Stimulated activated naive B cell treated with anti-CD40 and anti-IgM and Interleukin-4, amounts not matched to agents 10 μg/mL and 1 μg/mL and 100 μg/mL, for 72 hours (primary cell): ENCODE measurements around the gene ARHGAP25.

Source experiments
- ATAC-seq, 2 donors: fragments of 150-1000 bp; cut with Tn5 transposase; replicated peaks; 2 replicates each; pipeline ENCODE4 v1.10.0; 2021; ENCODE audit warnings: moderate library complexity in 1 of 2
- DNase-seq: peaks from one replicate; pipeline ENCODE4 v3.0.0; 2021
- H3K27ac Mint-ChIP-seq: one replicate; pipeline ENCODE4 v1.8.0; 2022; ENCODE audit warnings: mild to moderate bottlenecking, mixed read lengths
- H3K27me3 Mint-ChIP-seq, 2 donors: one replicate each; pipeline ENCODE4 v1.8.0; 2022; ENCODE audit warnings: mixed read lengths in 2 of 2
- H3K36me3 Mint-ChIP-seq, 2 donors: one replicate each; pipeline ENCODE4 v1.8.0; 2022; ENCODE audit warnings: mixed read lengths in 2 of 2, mild to moderate bottlenecking in 1 of 2
- H3K4me1 Mint-ChIP-seq, 2 donors: one replicate each; pipeline ENCODE4 v1.8.0; 2022; ENCODE audit warnings: mixed read lengths in 2 of 2, mild to moderate bottlenecking in 1 of 2
- H3K4me3 Mint-ChIP-seq, 2 donors: one replicate each; pipeline ENCODE4 v1.8.0; 2022; ENCODE audit warnings: mild to moderate bottlenecking in 2 of 2, mixed read lengths in 2 of 2, moderate library complexity in 1 of 2
- H3K9me3 Mint-ChIP-seq, 2 donors: one replicate each; pipeline ENCODE4 v1.8.0; 2022; ENCODE audit warnings: mixed read lengths in 2 of 2, mild to moderate bottlenecking in 1 of 2

ARHGAP25 gene

GRCh38 chr2:68708629-68709028 is 26.0 kb upstream of the ARHGAP25 start:
- Mint-ChIP-seq H3K9me3 (peaks cover 0 to 10% of the 10 kb centered on the region in 2 donors), H3K27ac (no peak overlapping the region), H3K4me3 (no peak overlapping the region), H3K36me3 (peaks cover 0 to 5% of the 10 kb centered on the region in 2 donors), H3K4me1 (peaks cover 22 to 44% of the 10 kb centered on the region in 2 donors), H3K27me3 (no peaks in the 10 kb centered on the region)
- no peak for DNase-seq
- ATAC-seq = no peak

GRCh38 chr2:68709421-68709911 is 25.1 kb upstream of the ARHGAP25 start:
- Mint-ChIP-seq H3K27ac (peak overlapping the region; percentile 87), H3K27me3 (no peaks in the 10 kb centered on the region), H3K4me1 (peaks cover 29 to 52% of the 10 kb centered on the region in 2 donors), H3K4me3 (peak overlapping the region in 1 of 2 donors; percentile 34), H3K9me3 (peaks cover 0 to 10% of the 10 kb centered on the region in 2 donors), H3K36me3 (peaks cover 0 to 5% of the 10 kb centered on the region in 2 donors)
- ATAC-seq = peak; percentile 54 to 70
- no peak for DNase-seq

- Mint-ChIP-seq H3K27me3 (no peaks in the 10 kb centered on the region), H3K4me3 (peak overlapping the region; percentile 7 to 46), H3K9me3 (peaks cover 0 to 11% of the 10 kb centered on the region in 2 donors), H3K4me1 (peaks cover 36 to 61% of the 10 kb centered on the region in 2 donors), H3K27ac (peak overlapping the region; percentile 52), H3K36me3 (peaks cover 0 to 5% of the 10 kb centered on the region in 2 donors)
- ATAC-seq (no peak), DNase-seq (no peak)
Observed at GRCh38 chr2:68710336-68710735, 24.3 kb upstream of the ARHGAP25 start.

- ATAC-seq (peak; percentile 72 to 77), DNase-seq (peak; percentile 17)
- Mint-ChIP-seq H3K36me3 (peaks cover 0 to 5% of the 10 kb centered on the region in 2 donors), H3K9me3 (peaks cover 0 to 11% of the 10 kb centered on the region in 2 donors), H3K4me1 (peaks cover 39 to 65% of the 10 kb centered on the region in 2 donors), H3K27me3 (no peaks in the 10 kb centered on the region), H3K4me3 (peak overlapping the region; percentile 7 to 46), H3K27ac (peak overlapping the region; percentile 52)
Observed at GRCh38 chr2:68710756-68711155, 23.9 kb upstream of the ARHGAP25 start.

GRCh38 chr2:68714866-68715265 is 19.7 kb upstream of the ARHGAP25 start:
- Mint-ChIP-seq H3K9me3 (peaks cover 0 to 5% of the 10 kb centered on the region in 2 donors), H3K27ac (peak overlapping the region; percentile 95), H3K27me3 (no peaks in the 10 kb centered on the region), H3K4me1 (peaks cover 57 to 90% of the 10 kb centered on the region in 2 donors), H3K4me3 (peak overlapping the region; percentile 34 to 65), H3K36me3 (peaks cover 0 to 3% of the 10 kb centered on the region in 2 donors)
- ATAC-seq (peak; percentile 82 to 84), DNase-seq (peak; percentile 82)

- peaks cover 0 to 5% of the 10 kb centered on the region in 2 donors for H3K9me3 Mint-ChIP-seq
- H3K27ac Mint-ChIP-seq = peak overlapping the region; percentile 95
- peak; percentile 3 to 8 for ATAC-seq
- peak; percentile 36 for DNase-seq
- H3K27me3 Mint-ChIP-seq = no peaks in the 10 kb centered on the region
- H3K4me1 Mint-ChIP-seq = peaks cover 59 to 91% of the 10 kb centered on the region in 2 donors
- peak overlapping the region; percentile 34 to 65 for H3K4me3 Mint-ChIP-seq
- peaks cover 0 to 3% of the 10 kb centered on the region in 2 donors for H3K36me3 Mint-ChIP-seq
Observed at GRCh38 chr2:68715353-68716041, 19.1 kb upstream of the ARHGAP25 start.

- DNase-seq (no peak), ATAC-seq (peak; percentile 38 to 49)
- Mint-ChIP-seq H3K27ac (peak overlapping the region; percentile 95), H3K9me3 (peaks cover 0 to 5% of the 10 kb centered on the region in 2 donors), H3K36me3 (peaks cover 0 to 5% of the 10 kb centered on the region in 2 donors), H3K4me1 (peaks cover 60 to 92% of the 10 kb centered on the region in 2 donors), H3K4me3 (peak overlapping the region in 1 of 2 donors; percentile 32), H3K27me3 (no peaks in the 10 kb centered on the region)
Observed at GRCh38 chr2:68716604-68717304, 17.9 kb upstream of the ARHGAP25 start.

GRCh38 chr2:68717305-68717661 is 17.3 kb upstream of the ARHGAP25 start:
- H3K36me3 Mint-ChIP-seq = peaks cover 0 to 2% of the 10 kb centered on the region in 2 donors
- H3K27me3 Mint-ChIP-seq = no peaks in the 10 kb centered on the region
- DNase-seq (peak; percentile 23), ATAC-seq (peak; percentile 59 to 60)
- no peak overlapping the region for H3K4me3 Mint-ChIP-seq
- H3K9me3 Mint-ChIP-seq = peaks cover 0 to 3% of the 10 kb centered on the region in 2 donors
- H3K4me1 Mint-ChIP-seq = peaks cover 65 to 92% of the 10 kb centered on the region in 2 donors
- peak overlapping the region; percentile 47 for H3K27ac Mint-ChIP-seq

- H3K27me3 Mint-ChIP-seq = no peaks in the 10 kb centered on the region
- H3K36me3 Mint-ChIP-seq = peaks cover 0 to 2% of the 10 kb centered on the region in 2 donors
- no peak overlapping the region for H3K4me3 Mint-ChIP-seq
- peak overlapping the region; percentile 68 for H3K27ac Mint-ChIP-seq
- peaks cover 0 to 1% of the 10 kb centered on the region in 2 donors for H3K9me3 Mint-ChIP-seq
- peaks cover 56 to 90% of the 10 kb centered on the region in 2 donors for H3K4me1 Mint-ChIP-seq
- DNase-seq (no peak), ATAC-seq (no peak)
Observed at GRCh38 chr2:68719912-68720311, 14.7 kb upstream of the ARHGAP25 start.

- H3K36me3 Mint-ChIP-seq = peaks cover 0 to 2% of the 10 kb centered on the region in 2 donors
- H3K4me3 Mint-ChIP-seq = no peak overlapping the region
- no peak for DNase-seq
- no peaks in the 10 kb centered on the region for H3K27me3 Mint-ChIP-seq
- H3K4me1 Mint-ChIP-seq = peaks cover 51 to 87% of the 10 kb centered on the region in 2 donors
- H3K9me3 Mint-ChIP-seq = no peaks in the 10 kb centered on the region
- H3K27ac Mint-ChIP-seq = peak overlapping the region; percentile 96
- ATAC-seq = no peak
Observed at GRCh38 chr2:68720665-68721064, 13.9 kb upstream of the ARHGAP25 start.

- DNase-seq = peak; percentile 44
- H3K4me3 Mint-ChIP-seq = peak overlapping the region; percentile 69 to 73
- H3K9me3 Mint-ChIP-seq = no peaks in the 10 kb centered on the region
- H3K27ac Mint-ChIP-seq = peak overlapping the region; percentile 96
- H3K27me3 Mint-ChIP-seq = no peaks in the 10 kb centered on the region
- peak; percentile 68 to 73 for ATAC-seq
- H3K4me1 Mint-ChIP-seq = peaks cover 51 to 87% of the 10 kb centered on the region in 2 donors
- H3K36me3 Mint-ChIP-seq = peaks cover 0 to 2% of the 10 kb centered on the region in 2 donors
Observed at GRCh38 chr2:68721482-68722101, 13.0 kb upstream of the ARHGAP25 start.

GRCh38 chr2:68722712-68723111 is 11.9 kb upstream of the ARHGAP25 start:
- Mint-ChIP-seq H3K27ac (no peak overlapping the region), H3K36me3 (peaks cover 0 to 2% of the 10 kb centered on the region in 2 donors), H3K4me1 (peaks cover 49 to 86% of the 10 kb centered on the region in 2 donors), H3K27me3 (no peaks in the 10 kb centered on the region), H3K4me3 (no peak overlapping the region), H3K9me3 (no peaks in the 10 kb centered on the region)
- no peak for DNase-seq
- ATAC-seq = no peak

- no peak overlapping the region for H3K4me3 Mint-ChIP-seq
- no peaks in the 10 kb centered on the region for H3K9me3 Mint-ChIP-seq
- H3K27me3 Mint-ChIP-seq = no peaks in the 10 kb centered on the region
- H3K4me1 Mint-ChIP-seq = peaks cover 52 to 90% of the 10 kb centered on the region in 2 donors
- no peak for DNase-seq
- no peak overlapping the region for H3K27ac Mint-ChIP-seq
- ATAC-seq = no peak
- H3K36me3 Mint-ChIP-seq = peaks cover 0 to 2% of the 10 kb centered on the region in 2 donors
Observed at GRCh38 chr2:68723181-68723580, 11.4 kb upstream of the ARHGAP25 start.

- Mint-ChIP-seq H3K27ac (peak overlapping the region; percentile 62), H3K4me3 (peak overlapping the region in 1 of 2 donors; percentile 62), H3K27me3 (no peaks in the 10 kb centered on the region), H3K9me3 (no peaks in the 10 kb centered on the region), H3K36me3 (peaks cover 0 to 2% of the 10 kb centered on the region in 2 donors), H3K4me1 (peaks cover 47 to 71% of the 10 kb centered on the region in 2 donors)
- ATAC-seq = no peak
- DNase-seq = no peak
Observed at GRCh38 chr2:68726100-68726499, 8.5 kb upstream of the ARHGAP25 start.
